ENCODE data around the gene URGCP.

DNA sequence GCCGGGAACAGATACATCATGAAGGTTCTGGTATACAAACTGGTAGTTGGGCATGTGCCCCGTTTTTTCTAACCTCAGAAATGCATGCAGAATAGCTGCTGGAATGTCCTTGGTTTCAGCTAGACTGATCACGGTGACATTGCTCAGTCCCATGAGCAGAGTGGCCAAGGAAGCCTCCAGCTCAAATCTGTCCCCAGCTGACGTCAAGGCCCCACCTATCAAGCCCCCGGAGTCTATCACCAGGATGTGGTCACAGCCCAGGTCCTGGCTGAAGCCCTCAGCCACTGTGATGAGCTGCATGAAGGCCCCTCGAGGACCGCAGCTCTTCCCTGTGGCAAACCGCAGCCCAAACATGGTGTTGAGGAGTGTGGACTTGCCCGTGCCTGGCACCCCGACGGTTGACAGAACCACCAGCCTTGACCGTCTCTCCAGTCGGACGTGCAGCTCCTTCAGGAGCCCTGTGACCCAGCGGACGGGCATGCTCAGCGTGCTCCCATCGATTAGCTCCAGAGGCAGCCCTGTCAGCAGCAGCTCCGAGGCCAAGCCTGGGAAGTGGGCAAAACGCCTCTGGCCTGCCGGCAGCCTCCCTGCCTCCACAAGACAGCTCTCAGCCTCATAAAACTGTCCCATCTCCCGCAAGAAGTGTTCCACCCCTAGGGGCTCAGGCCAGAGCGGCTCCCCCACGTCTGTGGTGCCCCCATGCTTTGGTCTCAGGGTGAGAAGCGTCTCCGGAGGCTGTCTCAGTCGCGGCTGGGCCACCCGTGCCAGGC is 29.2 kb downstream of the URGCP start:
- TF ChIP-seq EZH2 (IDR thresholded peaks at IDR 0.05; ENCODE audit: borderline replicate concordance, low read depth, low read length, severe bottlenecking) (no peak), CTCF (IDR thresholded peaks at IDR 0.05; ENCODE audit: borderline replicate concordance, extremely low read depth, low read length, poor library complexity, severe bottlenecking) (no peak)
